ENCODE measurements around the gene CHCHD4. TPM values are rescaled to one million over a fixed set of nuclear protein-coding genes. Genes with fewer than 3 reads are reported as not detected.

CHCHD4 gene
- total and polyA plus RNA-seq, 2 of the 13 experiments (the other 11 are each of a cell fraction or from before 2014, with no cell fraction given), result 15.8 to 24.1 TPM

DNA sequence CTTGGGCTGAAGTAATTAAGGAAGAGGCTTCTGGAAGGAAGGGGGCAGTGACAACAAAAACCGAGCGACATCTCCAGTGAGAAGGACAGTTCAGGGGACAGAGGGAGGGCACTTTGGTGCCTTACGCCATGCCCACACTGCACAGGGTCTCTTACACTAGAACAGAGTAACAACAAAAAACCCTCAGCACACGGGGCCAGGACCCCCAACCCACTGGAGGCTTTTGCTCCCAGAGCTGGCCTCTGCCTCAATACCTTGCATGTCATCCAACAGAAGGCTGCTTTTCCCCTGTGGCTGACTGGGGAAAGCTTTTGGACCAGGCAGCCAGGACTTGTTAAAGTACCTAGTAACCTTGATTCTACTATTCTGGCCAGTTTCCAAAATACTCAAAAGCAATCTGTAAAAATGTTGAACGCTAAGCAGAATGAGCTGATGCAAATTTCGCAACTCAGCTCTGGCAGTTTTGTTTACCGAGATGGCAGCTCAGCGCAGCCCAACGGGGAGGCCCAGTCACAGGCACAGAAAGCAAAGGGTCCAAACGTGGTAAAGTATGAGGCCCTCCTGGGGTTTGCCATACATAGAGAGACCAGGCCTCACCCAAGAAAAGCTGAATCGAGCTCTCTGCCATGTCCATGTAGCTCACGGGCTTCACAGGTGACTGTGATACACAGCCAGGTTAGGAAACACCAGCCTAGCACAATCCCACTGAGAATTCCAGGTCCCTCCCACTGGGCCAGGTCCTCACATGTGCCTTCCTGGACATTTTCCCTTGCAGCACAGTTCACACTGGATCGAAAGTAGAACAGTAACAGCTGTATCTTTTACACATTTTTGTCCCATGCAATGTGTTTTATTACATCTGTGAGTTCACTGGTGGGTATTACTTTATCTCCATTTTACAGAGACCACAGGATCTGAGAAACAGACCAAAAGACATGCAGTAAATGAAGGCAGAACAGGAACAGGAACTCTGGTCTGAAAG lies 6.0 kb downstream of the CHCHD4 start (continued):
- TF ChIP-seq ETV6 (CRISPR knock-in tag; conservative IDR thresholded peaks at IDR 0.05) (no peak), CBFB (CRISPR knock-in tag; IDR thresholded peaks at IDR 0.05) (no peak), SRSF4 (IDR thresholded peaks at IDR 0.05; ENCODE audit: low read depth, low read length, poor library complexity, severe bottlenecking) (no peak), GLI4 (CRISPR knock-in tag; IDR thresholded peaks at IDR 0.05; ENCODE audit: borderline replicate concordance) (0 out of 2 replicates have a peak, but pooled peaks have one; percentile 51), ZSCAN29 (CRISPR knock-in tag; conservative IDR thresholded peaks at IDR 0.05) (no peak), NCOA1 (CRISPR knock-in tag; IDR thresholded peaks at IDR 0.05) (no peak), PHF21A (CRISPR knock-in tag; IDR thresholded peaks at IDR 0.05) (peak; percentile 83), KLF12 (CRISPR knock-in tag; IDR thresholded peaks at IDR 0.05; ENCODE audit: borderline replicate concordance) (no peak), PITX1 (CRISPR knock-in tag; IDR thresholded peaks at IDR 0.05) (peak; percentile 50; the same call in 1 of the 2 replicates), ZNF879 (CRISPR knock-in tag; IDR thresholded peaks at IDR 0.05) (no peak), MAF1 (CRISPR knock-in tag; IDR thresholded peaks at IDR 0.05; ENCODE audit: borderline replicate concordance) (no peak), ZNF235 (CRISPR knock-in tag; IDR thresholded peaks at IDR 0.05; ENCODE audit: borderline replicate concordance) (no peak), ZMYM2 (CRISPR knock-in tag; IDR thresholded peaks at IDR 0.05) (no peak), ZNF570 (CRISPR knock-in tag; IDR thresholded peaks at IDR 0.05; ENCODE audit: borderline replicate concordance) (no peak), NKX3-1 (CRISPR knock-in tag; IDR thresholded peaks at IDR 0.05) (no peak), PAF1 (CRISPR knock-in tag; IDR thresholded peaks at IDR 0.05) (no peak), ZNF776 (CRISPR knock-in tag; IDR thresholded peaks at IDR 0.05) (no peak), SOX13 (IDR thresholded peaks at IDR 0.05) (no peak), SOX13 (CRISPR knock-in tag; conservative IDR thresholded peaks at IDR 0.05 in 1 of 2, IDR thresholded peaks at IDR 0.05 in 1 of 2) (peak in 1 of 2 experiments; percentile 61; a peak in 1 of 4 replicates), CENPX (CRISPR knock-in tag; IDR thresholded peaks at IDR 0.05) (no peak), MZF1 (CRISPR knock-in tag; IDR thresholded peaks at IDR 0.05; ENCODE audit: borderline replicate concordance) (no peak)
- TF ChIP-seq, protein P1, sequence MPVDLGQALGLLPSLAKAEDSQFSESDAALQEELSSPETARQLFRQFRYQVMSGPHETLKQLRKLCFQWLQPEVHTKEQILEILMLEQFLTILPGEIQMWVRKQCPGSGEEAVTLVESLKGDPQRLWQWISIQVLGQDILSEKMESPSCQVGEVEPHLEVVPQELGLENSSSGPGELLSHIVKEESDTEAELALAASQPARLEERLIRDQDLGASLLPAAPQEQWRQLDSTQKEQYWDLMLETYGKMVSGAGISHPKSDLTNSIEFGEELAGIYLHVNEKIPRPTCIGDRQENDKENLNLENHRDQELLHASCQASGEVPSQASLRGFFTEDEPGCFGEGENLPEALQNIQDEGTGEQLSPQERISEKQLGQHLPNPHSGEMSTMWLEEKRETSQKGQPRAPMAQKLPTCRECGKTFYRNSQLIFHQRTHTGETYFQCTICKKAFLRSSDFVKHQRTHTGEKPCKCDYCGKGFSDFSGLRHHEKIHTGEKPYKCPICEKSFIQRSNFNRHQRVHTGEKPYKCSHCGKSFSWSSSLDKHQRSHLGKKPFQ (CRISPR knock-in tag; IDR thresholded peaks at IDR 0.05; ENCODE audit: insufficient replicate concordance), result peak; percentile 93
- TF ChIP-seq, protein P2, sequence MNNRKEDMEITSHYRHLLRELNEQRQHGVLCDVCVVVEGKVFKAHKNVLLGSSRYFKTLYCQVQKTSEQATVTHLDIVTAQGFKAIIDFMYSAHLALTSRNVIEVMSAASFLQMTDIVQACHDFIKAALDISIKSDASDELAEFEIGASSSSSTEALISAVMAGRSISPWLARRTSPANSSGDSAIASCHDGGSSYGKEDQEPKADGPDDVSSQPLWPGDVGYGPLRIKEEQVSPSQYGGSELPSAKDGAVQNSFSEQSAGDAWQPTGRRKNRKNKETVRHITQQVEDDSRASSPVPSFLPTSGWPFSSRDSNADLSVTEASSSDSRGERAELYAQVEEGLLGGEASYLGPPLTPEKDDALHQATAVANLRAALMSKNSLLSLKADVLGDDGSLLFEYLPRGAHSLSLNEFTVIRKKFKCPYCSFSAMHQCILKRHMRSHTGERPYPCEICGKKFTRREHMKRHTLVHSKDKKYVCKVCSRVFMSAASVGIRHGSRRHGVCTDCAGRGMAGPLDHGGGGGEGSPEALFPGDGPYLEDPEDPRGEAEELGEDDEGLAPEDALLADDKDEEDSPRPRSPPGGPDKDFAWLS (CRISPR knock-in tag; IDR thresholded peaks at IDR 0.05; ENCODE audit: borderline replicate concordance), result no peak
- TF ChIP-seq, protein P3, sequence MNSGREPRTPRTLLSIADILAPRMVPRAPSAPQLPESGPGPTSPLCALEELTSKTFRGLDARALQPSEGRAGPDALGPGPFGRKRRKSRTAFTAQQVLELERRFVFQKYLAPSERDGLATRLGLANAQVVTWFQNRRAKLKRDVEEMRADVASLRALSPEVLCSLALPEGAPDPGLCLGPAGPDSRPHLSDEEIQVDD (CRISPR knock-in tag; IDR thresholded peaks at IDR 0.05; ENCODE audit: borderline replicate concordance), result no peak
- TF ChIP-seq, protein P4, sequence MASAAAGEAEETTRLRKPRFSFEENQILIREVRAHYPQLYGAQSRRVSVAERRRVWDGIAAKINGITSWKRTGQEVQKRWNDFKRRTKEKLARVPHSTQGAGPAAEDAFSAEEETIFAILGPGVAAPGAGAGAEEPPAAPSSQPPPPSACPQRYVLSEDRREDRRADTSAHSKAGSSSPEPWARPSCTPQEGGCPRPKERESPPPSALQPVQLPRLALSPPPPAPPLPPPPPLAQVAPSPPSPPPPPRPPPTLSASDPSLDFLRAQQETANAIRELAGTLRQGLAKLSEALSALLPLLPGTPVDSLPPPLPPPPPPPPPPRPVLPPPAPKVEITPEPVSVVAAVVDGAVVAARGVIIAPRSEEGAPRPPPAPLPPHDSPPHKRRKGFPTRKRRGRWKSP (CRISPR knock-in tag; IDR thresholded peaks at IDR 0.05), result peak; percentile 77; the same call in 1 of the 2 replicates
